Measurements from ENCODE around the gene CYTH2. TPM values are rescaled to one million over a fixed set of nuclear protein-coding genes. Genes with fewer than 3 reads are reported as not detected.

The CYTH2 gene
- total RNA-seq, 1 donor from 2014 or later: 37.1 TPM

GRCh38 chr19:48455908-48456562 lies 13.1 kb upstream of the CYTH2 start:
- H3K27ac Mint-ChIP-seq: no peak overlapping the region
- peaks cover 19% of the 10 kb centered on the region for H3K36me3 Mint-ChIP-seq (ENCODE audit: low read depth)
- H3K4me3 Mint-ChIP-seq: no peak overlapping the region
- DNase-seq (ENCODE audit: low spot score): no peak
- H3K9me3 Mint-ChIP-seq: no peaks in the 10 kb centered on the region
- intact Hi-C loops (cut with micrococcal nuclease): no loop called here
- no peaks in the 10 kb centered on the region for H3K27me3 Mint-ChIP-seq (ENCODE audit: insufficient read depth)
- peaks cover 7% of the 10 kb centered on the region for H3K4me1 Mint-ChIP-seq (ENCODE audit: low read depth)

- peaks cover 7% of the 10 kb centered on the region for H3K4me1 Mint-ChIP-seq (ENCODE audit: low read depth)
- no peak overlapping the region for H3K4me3 Mint-ChIP-seq
- H3K27me3 Mint-ChIP-seq (ENCODE audit: insufficient read depth): no peaks in the 10 kb centered on the region
- no peak for DNase-seq (ENCODE audit: low spot score)
- no peaks in the 10 kb centered on the region for H3K9me3 Mint-ChIP-seq
- no peak overlapping the region for H3K27ac Mint-ChIP-seq
- intact Hi-C loops (cut with micrococcal nuclease): no loop called here
- peaks cover 16% of the 10 kb centered on the region for H3K36me3 Mint-ChIP-seq (ENCODE audit: low read depth)
These were observed 12.3 kb upstream of the CYTH2 start for GRCh38 chr19:48456864-48457263.

GRCh38 chr19:48458016-48458415 lies 11.2 kb upstream of the CYTH2 start:
- peaks cover 7% of the 10 kb centered on the region for H3K4me1 Mint-ChIP-seq (ENCODE audit: low read depth)
- H3K9me3 Mint-ChIP-seq: no peaks in the 10 kb centered on the region
- intact Hi-C loops (cut with micrococcal nuclease): no loop called here
- H3K27me3 Mint-ChIP-seq (ENCODE audit: insufficient read depth): no peaks in the 10 kb centered on the region
- no peak overlapping the region for H3K27ac Mint-ChIP-seq
- no peak overlapping the region for H3K4me3 Mint-ChIP-seq
- peaks cover 13% of the 10 kb centered on the region for H3K36me3 Mint-ChIP-seq (ENCODE audit: low read depth)
- DNase-seq (ENCODE audit: low spot score): no peak

GRCh38 chr19:48461651-48461981 lies 7.6 kb upstream of the CYTH2 start:
- H3K27ac Mint-ChIP-seq: no peak overlapping the region
- no peak for DNase-seq (ENCODE audit: low spot score)
- intact Hi-C loops (cut with micrococcal nuclease): no loop called here
- H3K4me1 Mint-ChIP-seq (ENCODE audit: low read depth): no peaks in the 10 kb centered on the region
- no peak overlapping the region for H3K4me3 Mint-ChIP-seq
- H3K9me3 Mint-ChIP-seq: no peaks in the 10 kb centered on the region
- H3K36me3 Mint-ChIP-seq (ENCODE audit: low read depth): peaks cover 8% of the 10 kb centered on the region
- H3K27me3 Mint-ChIP-seq (ENCODE audit: insufficient read depth): no peaks in the 10 kb centered on the region

- no peak overlapping the region for H3K4me3 Mint-ChIP-seq
- no peaks in the 10 kb centered on the region for H3K9me3 Mint-ChIP-seq
- no peaks in the 10 kb centered on the region for H3K27me3 Mint-ChIP-seq (ENCODE audit: insufficient read depth)
- intact Hi-C loops (cut with micrococcal nuclease): no loop called here
- no peak overlapping the region for H3K27ac Mint-ChIP-seq
- no peak for DNase-seq (ENCODE audit: low spot score)
- H3K4me1 Mint-ChIP-seq (ENCODE audit: low read depth): no peaks in the 10 kb centered on the region
- H3K36me3 Mint-ChIP-seq (ENCODE audit: low read depth): peaks cover 6% of the 10 kb centered on the region
These were observed 7.0 kb upstream of the CYTH2 start for GRCh38 chr19:48461982-48462655.

GRCh38 chr19:48465215-48465614 lies 4.0 kb upstream of the CYTH2 start:
- peaks cover 5% of the 10 kb centered on the region for H3K4me1 Mint-ChIP-seq (ENCODE audit: low read depth)
- no peaks in the 10 kb centered on the region for H3K27me3 Mint-ChIP-seq (ENCODE audit: insufficient read depth)
- intact Hi-C loops (cut with micrococcal nuclease): no loop called here
- no peak overlapping the region for H3K27ac Mint-ChIP-seq
- H3K36me3 Mint-ChIP-seq (ENCODE audit: low read depth): peaks cover 5% of the 10 kb centered on the region
- no peak overlapping the region for H3K4me3 Mint-ChIP-seq
- no peak for DNase-seq (ENCODE audit: low spot score)
- H3K9me3 Mint-ChIP-seq: no peaks in the 10 kb centered on the region

- intact Hi-C loops (cut with micrococcal nuclease): no loop called here
- DNase-seq (ENCODE audit: low spot score): no peak
- H3K27ac Mint-ChIP-seq: no peak overlapping the region
These were observed 2.4 kb upstream of the CYTH2 start for GRCh38 chr19:48466561-48467325.

GRCh38 chr19:48468772-48469288 lies 339 bp upstream of the CYTH2 start:
- Mint-ChIP-seq H3K27me3 (ENCODE audit: insufficient read depth) (no peaks in the 10 kb centered on the region), H3K9me3 (no peaks in the 10 kb centered on the region), H3K4me3 (peak overlapping the region; percentile 90), H3K36me3 (ENCODE audit: low read depth) (peaks cover 10% of the 10 kb centered on the region), H3K4me1 (ENCODE audit: low read depth) (peaks cover 12% of the 10 kb centered on the region), H3K27ac (peak overlapping the region; percentile 88)
- intact Hi-C loops (cut with micrococcal nuclease): loop anchor here (1.0 to 2.0 kb wide), 15 partner anchors 24 to 974 kb away; partner anchors contain the start of genes DBP, FTL, GRWD1 and LIG1
- DNase-seq (ENCODE audit: low spot score): peak; percentile 100

More at GRCh38 chr19:48466561-48467325, 2.4 kb upstream of the CYTH2 start:
- Mint-ChIP-seq H3K4me1 (ENCODE audit: low read depth) (peaks cover 12% of the 10 kb centered on the region), H3K36me3 (ENCODE audit: low read depth) (peaks cover 7% of the 10 kb centered on the region), H3K27me3 (ENCODE audit: insufficient read depth) (no peaks in the 10 kb centered on the region), H3K9me3 (no peaks in the 10 kb centered on the region), H3K4me3 (no peak overlapping the region)

- H3K4me1 Mint-ChIP-seq (ENCODE audit: low read depth): peaks cover 12% of the 10 kb centered on the region
- peak overlapping the region; percentile 63 for H3K27ac Mint-ChIP-seq
- no peaks in the 10 kb centered on the region for H3K27me3 Mint-ChIP-seq (ENCODE audit: insufficient read depth)
- H3K4me3 Mint-ChIP-seq: peak overlapping the region; percentile 90
- H3K36me3 Mint-ChIP-seq (ENCODE audit: low read depth): peaks cover 14% of the 10 kb centered on the region
- H3K9me3 Mint-ChIP-seq: no peaks in the 10 kb centered on the region
- no peak for DNase-seq (ENCODE audit: low spot score)
- intact Hi-C loops (cut with micrococcal nuclease): loop anchor here (1.0 to 2.0 kb wide), 15 partner anchors 23 to 973 kb away; partner anchors contain the start of genes DBP, FTL, GRWD1 and LIG1
These were observed 938 bp downstream of the CYTH2 start for GRCh38 chr19:48469934-48470680.

GRCh38 chr19:48470856-48471255 lies 1.7 kb downstream of the CYTH2 start:
- Mint-ChIP-seq H3K4me1 (ENCODE audit: low read depth) (peaks cover 12% of the 10 kb centered on the region), H3K27me3 (ENCODE audit: insufficient read depth) (no peaks in the 10 kb centered on the region), H3K36me3 (ENCODE audit: low read depth) (peaks cover 16% of the 10 kb centered on the region), H3K9me3 (no peaks in the 10 kb centered on the region), H3K4me3 (peak overlapping the region; percentile 56), H3K27ac (no peak overlapping the region)
- no peak for DNase-seq (ENCODE audit: low spot score)
- intact Hi-C loops (cut with micrococcal nuclease): no loop called here

GRCh38 chr19:48471836-48472235 lies 2.7 kb downstream of the CYTH2 start:
- no peak overlapping the region for H3K27ac Mint-ChIP-seq
- no peaks in the 10 kb centered on the region for H3K9me3 Mint-ChIP-seq
- intact Hi-C loops (cut with micrococcal nuclease): no loop called here
- DNase-seq (ENCODE audit: low spot score): no peak
- peaks cover 12% of the 10 kb centered on the region for H3K4me1 Mint-ChIP-seq (ENCODE audit: low read depth)
- H3K4me3 Mint-ChIP-seq: peak overlapping the region; percentile 56
- H3K27me3 Mint-ChIP-seq (ENCODE audit: insufficient read depth): no peaks in the 10 kb centered on the region
- H3K36me3 Mint-ChIP-seq (ENCODE audit: low read depth): peaks cover 16% of the 10 kb centered on the region

- DNase-seq (ENCODE audit: low spot score): no peak
- H3K27ac Mint-ChIP-seq: no peak overlapping the region
- no peak overlapping the region for H3K4me3 Mint-ChIP-seq
- H3K27me3 Mint-ChIP-seq (ENCODE audit: insufficient read depth): no peaks in the 10 kb centered on the region
- intact Hi-C loops (cut with micrococcal nuclease): no loop called here
- H3K9me3 Mint-ChIP-seq: no peaks in the 10 kb centered on the region
- H3K4me1 Mint-ChIP-seq (ENCODE audit: low read depth): peaks cover 11% of the 10 kb centered on the region
- H3K36me3 Mint-ChIP-seq (ENCODE audit: low read depth): peaks cover 16% of the 10 kb centered on the region
These were observed 4.2 kb downstream of the CYTH2 start for GRCh38 chr19:48473161-48473966.

All from activated T-helper 1 cell treated with anti-CD3 and anti-CD28 coated beads, Interleukin-12 subunit alpha, Interleukin-12 subunit beta, Interleukin-2, Interleukin-4 antibody, amounts not matched to agents 30 ng/mL and 10 ng/mL and 1 ng/mL, durations not matched to agents 14 hours and 24 hours and 36 hours (primary cell).